ENCODE measurements around the gene SPAG16.
"Not testable (repeated sequence)": the region's sequence is repeated elsewhere in the genome, so short reads cannot be mapped to it uniquely, and the experiment has no call there.

Gene SPAG16

DNA sequence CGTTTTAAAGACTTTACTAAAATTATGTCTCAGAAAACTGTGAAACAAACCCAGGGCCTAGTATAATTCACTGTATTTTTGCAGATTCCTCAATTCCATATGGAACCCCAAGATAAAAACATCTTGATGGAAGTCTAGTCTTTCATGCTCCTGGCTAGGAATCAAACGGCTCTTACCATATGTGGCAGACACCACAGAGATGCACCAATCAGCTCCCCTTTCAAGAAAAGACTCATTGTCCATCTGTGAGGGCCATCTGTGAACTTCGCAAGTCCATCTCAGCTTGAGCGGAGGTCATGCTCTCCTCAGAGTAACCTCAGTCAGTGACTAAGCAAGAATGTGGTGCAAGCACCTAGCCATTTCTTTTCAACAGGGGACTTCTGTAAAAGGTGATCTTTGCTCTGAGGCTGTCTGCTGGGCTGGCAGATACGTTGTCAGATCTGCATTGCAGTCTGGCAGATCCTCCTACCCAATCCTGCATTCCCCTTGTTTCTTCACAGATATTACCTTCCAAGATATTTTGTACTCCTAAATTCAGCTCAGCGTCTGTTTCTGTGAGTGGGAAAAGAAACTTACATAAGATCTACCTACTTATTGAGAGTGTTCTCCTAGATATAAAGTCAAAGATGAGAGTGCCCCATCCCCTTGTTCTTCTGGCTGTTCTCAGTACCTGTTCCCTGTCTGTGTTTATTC, 419.3 kb downstream of the SPAG16 start:
- H3K4me3 ChIP-seq (ENCODE audit: low read length, poor library complexity, severe bottlenecking), result no peak overlapping the region
- H3K36me3 ChIP-seq (ENCODE audit: insufficient read depth, low read length), result no peaks in the 10 kb centered on the region
- no peak for TF ChIP-seq EZH2phosphoT487 (IDR thresholded peaks at IDR 0.05; ENCODE audit: borderline replicate concordance)
- H2AFZ ChIP-seq (ENCODE audit: low read length), result no peak overlapping the region
- no peaks in the 10 kb centered on the region for H4K20me1 ChIP-seq (ENCODE audit: insufficient read depth, low read length, poor library complexity, severe bottlenecking)
- H3K9ac ChIP-seq (ENCODE audit: low read depth, low read length, poor library complexity, severe bottlenecking), result no peak overlapping the region
- no peaks in the 10 kb centered on the region for H3K27me3 ChIP-seq (ENCODE audit: insufficient read depth, low read length, poor library complexity, severe bottlenecking)
- H3K79me2 ChIP-seq (ENCODE audit: insufficient read depth, low read length), result no peaks in the 10 kb centered on the region
- no peaks in the 10 kb centered on the region for H3K4me1 ChIP-seq (ENCODE audit: insufficient read depth, low read length, poor library complexity, severe bottlenecking)
- H3K4me2 ChIP-seq (ENCODE audit: low read depth, low read length, poor library complexity, severe bottlenecking), result no peak overlapping the region
- no peaks in the 10 kb centered on the region for H3K9me3 ChIP-seq (ENCODE audit: insufficient read depth, low read depth, low read length)
- no peaks in the 10 kb centered on the region for H3F3A ChIP-seq (ENCODE audit: low read depth)
- H3K9me2 ChIP-seq (replicated peaks; ENCODE audit: low read depth, low read length), result no peaks in the 10 kb centered on the region

DNA sequence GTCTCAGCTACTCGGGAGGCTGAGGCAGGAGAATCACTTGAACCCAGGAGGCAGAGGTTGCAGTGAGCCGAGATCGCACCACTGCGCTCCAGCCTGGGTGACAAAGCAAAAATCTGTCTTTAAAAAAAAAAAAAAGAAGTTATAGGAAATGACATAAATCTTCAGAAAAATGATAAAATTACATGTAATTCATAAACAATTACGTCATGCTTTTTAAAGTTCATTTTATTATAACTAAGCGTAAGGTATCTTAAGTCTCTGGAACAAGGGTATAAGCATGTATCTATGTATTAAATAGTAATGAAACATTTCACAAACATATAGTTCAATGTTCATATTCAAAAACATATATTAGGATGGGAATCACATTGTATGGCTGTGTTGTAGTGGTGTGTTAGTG, 425.9 kb downstream of the SPAG16 start:
- no peaks in the 10 kb centered on the region for H3K4me1 ChIP-seq (ENCODE audit: insufficient read depth, low read length, poor library complexity, severe bottlenecking)
- no peak overlapping the region for H2AFZ ChIP-seq (ENCODE audit: low read length)
- no peaks in the 10 kb centered on the region for H3K36me3 ChIP-seq (ENCODE audit: insufficient read depth, low read length)
- H3K9me2 ChIP-seq (replicated peaks; ENCODE audit: low read depth, low read length), result no peaks in the 10 kb centered on the region
- no peak overlapping the region for H3K4me2 ChIP-seq (ENCODE audit: low read depth, low read length, poor library complexity, severe bottlenecking)
- no peaks in the 10 kb centered on the region for H3K79me2 ChIP-seq (ENCODE audit: insufficient read depth, low read length)
- no peak for TF ChIP-seq EZH2phosphoT487 (IDR thresholded peaks at IDR 0.05; ENCODE audit: borderline replicate concordance)
- TF ChIP-seq, protein P1, sequence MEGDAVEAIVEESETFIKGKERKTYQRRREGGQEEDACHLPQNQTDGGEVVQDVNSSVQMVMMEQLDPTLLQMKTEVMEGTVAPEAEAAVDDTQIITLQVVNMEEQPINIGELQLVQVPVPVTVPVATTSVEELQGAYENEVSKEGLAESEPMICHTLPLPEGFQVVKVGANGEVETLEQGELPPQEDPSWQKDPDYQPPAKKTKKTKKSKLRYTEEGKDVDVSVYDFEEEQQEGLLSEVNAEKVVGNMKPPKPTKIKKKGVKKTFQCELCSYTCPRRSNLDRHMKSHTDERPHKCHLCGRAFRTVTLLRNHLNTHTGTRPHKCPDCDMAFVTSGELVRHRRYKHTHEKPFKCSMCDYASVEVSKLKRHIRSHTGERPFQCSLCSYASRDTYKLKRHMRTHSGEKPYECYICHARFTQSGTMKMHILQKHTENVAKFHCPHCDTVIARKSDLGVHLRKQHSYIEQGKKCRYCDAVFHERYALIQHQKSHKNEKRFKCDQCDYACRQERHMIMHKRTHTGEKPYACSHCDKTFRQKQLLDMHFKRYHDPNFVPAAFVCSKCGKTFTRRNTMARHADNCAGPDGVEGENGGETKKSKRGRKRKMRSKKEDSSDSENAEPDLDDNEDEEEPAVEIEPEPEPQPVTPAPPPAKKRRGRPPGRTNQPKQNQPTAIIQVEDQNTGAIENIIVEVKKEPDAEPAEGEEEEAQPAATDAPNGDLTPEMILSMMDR (conservative IDR thresholded peaks at IDR 0.05; ENCODE audit: low read length), result no peak
- H3K9ac ChIP-seq (ENCODE audit: low read depth, low read length, poor library complexity, severe bottlenecking), result no peak overlapping the region
- H3K9me3 ChIP-seq (ENCODE audit: insufficient read depth, low read depth, low read length), result no peaks in the 10 kb centered on the region
- no peaks in the 10 kb centered on the region for H4K20me1 ChIP-seq (ENCODE audit: insufficient read depth, low read length, poor library complexity, severe bottlenecking)
- H3K4me3 ChIP-seq (ENCODE audit: low read length, poor library complexity, severe bottlenecking), result no peak overlapping the region
- no peaks in the 10 kb centered on the region for H3F3A ChIP-seq (ENCODE audit: low read depth)
- no peaks in the 10 kb centered on the region for H3K27me3 ChIP-seq (ENCODE audit: insufficient read depth, low read length, poor library complexity, severe bottlenecking)

DNA sequence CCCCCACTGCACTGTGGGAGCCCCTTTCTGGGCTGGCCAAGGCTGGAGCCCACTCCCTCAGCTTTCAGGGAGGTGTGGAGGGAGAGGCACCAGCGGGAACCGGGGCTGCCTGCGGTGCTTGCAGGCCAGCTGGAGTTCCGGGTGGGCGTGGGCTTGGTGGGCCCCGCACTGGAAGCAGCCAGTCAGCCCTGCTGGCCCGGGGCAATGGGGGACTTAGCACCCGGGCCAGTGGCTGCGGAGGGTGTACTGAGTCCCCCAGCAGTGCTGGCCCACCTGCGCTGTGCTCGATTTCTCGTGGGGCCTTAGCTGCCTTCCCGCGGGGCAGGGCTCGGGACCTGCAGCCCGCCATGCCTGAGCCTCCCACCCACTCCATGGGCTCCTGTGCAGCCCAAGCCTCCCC, 434.1 kb downstream of the SPAG16 start:
- H3K79me2 ChIP-seq (ENCODE audit: insufficient read depth, low read length); H3K9me3 ChIP-seq (ENCODE audit: insufficient read depth, low read depth, low read length); H3F3A ChIP-seq (ENCODE audit: low read depth); H3K4me1 ChIP-seq (ENCODE audit: insufficient read depth, low read length, poor library complexity, severe bottlenecking); H3K36me3 ChIP-seq (ENCODE audit: insufficient read depth, low read length); H3K9ac ChIP-seq (ENCODE audit: low read depth, low read length, poor library complexity, severe bottlenecking); H3K9me2 ChIP-seq (replicated peaks; ENCODE audit: low read depth, low read length); H4K20me1 ChIP-seq (ENCODE audit: insufficient read depth, low read length, poor library complexity, severe bottlenecking); H3K4me3 ChIP-seq (ENCODE audit: low read length, poor library complexity, severe bottlenecking); H2AFZ ChIP-seq (ENCODE audit: low read length); H3K27me3 ChIP-seq (ENCODE audit: insufficient read depth, low read length, poor library complexity, severe bottlenecking); H3K4me2 ChIP-seq (ENCODE audit: low read depth, low read length, poor library complexity, severe bottlenecking): not testable (repeated sequence)

DNA sequence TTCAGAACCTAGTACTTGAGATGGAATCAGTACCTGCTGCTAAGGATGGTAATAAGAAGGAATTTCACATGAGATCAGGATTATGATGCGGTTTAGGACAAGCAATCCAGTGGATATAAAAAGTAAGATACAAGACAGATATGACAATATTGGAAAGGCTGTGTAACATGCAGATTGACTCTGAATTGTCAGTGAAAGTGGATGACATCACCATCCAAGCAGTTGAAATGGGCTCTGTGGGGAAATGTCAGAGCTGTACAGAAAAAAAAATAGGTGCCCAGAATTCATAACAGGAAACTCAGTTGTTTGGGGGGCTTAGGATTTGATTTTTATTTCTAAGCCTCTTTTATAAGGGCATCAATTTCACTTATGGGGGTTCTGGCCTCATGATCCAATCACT, 438.3 kb downstream of the SPAG16 start:
- Histone ChIP-seq H3K79me2 (ENCODE audit: insufficient read depth, low read length) (no peaks in the 10 kb centered on the region), H4K20me1 (ENCODE audit: insufficient read depth, low read length, poor library complexity, severe bottlenecking) (no peaks in the 10 kb centered on the region), H3K36me3 (ENCODE audit: insufficient read depth, low read length) (no peaks in the 10 kb centered on the region), H3K4me1 (ENCODE audit: insufficient read depth, low read length, poor library complexity, severe bottlenecking) (peaks cover 4% of the 10 kb centered on the region), H3K9me3 (ENCODE audit: insufficient read depth, low read depth, low read length) (no peaks in the 10 kb centered on the region), H3K9ac (ENCODE audit: low read depth, low read length, poor library complexity, severe bottlenecking) (no peak overlapping the region), H3K9me2 (replicated peaks; ENCODE audit: low read depth, low read length) (no peaks in the 10 kb centered on the region), H3F3A (ENCODE audit: low read depth) (no peaks in the 10 kb centered on the region), H3K4me2 (ENCODE audit: low read depth, low read length, poor library complexity, severe bottlenecking) (no peak overlapping the region), H2AFZ (ENCODE audit: low read length) (no peak overlapping the region; the same call in 1 of the 2 replicates), H3K4me3 (ENCODE audit: low read length, poor library complexity, severe bottlenecking) (no peak overlapping the region), H3K27me3 (ENCODE audit: insufficient read depth, low read length, poor library complexity, severe bottlenecking) (no peaks in the 10 kb centered on the region)
- no peak for TF ChIP-seq EZH2phosphoT487 (IDR thresholded peaks at IDR 0.05; ENCODE audit: borderline replicate concordance)
- TF ChIP-seq, protein P1 (conservative IDR thresholded peaks at IDR 0.05; ENCODE audit: low read length), result no peak
